Measurements from ENCODE around the gene SMYD3.

GRCh38 chr1:246169019-246169418 is 338.1 kb downstream of the SMYD3 start:
- TF ChIP-seq CTCF (IDR thresholded peaks at IDR 0.05; ENCODE audit: low read length) (no peak), EZH2phosphoT487 (IDR thresholded peaks at IDR 0.05; ENCODE audit: low read length) (no peak)
